ENCODE results near the gene FNDC3B.

Gene FNDC3B

GRCh38 chr3:172097585-172097984 lies 58.2 kb downstream of the FNDC3B start:
- H3K27ac ChIP-seq: no peak overlapping the region
- TF ChIP-seq ZFX (IDR thresholded peaks at IDR 0.05; ENCODE audit: borderline replicate concordance) (no peak), CTCF (IDR thresholded peaks at IDR 0.05) (no peak)

- TF ChIP-seq ZFX (IDR thresholded peaks at IDR 0.05; ENCODE audit: borderline replicate concordance) (no peak), CTCF (IDR thresholded peaks at IDR 0.05) (no peak)
- H3K27ac ChIP-seq: no peak overlapping the region
These were observed 59.5 kb downstream of the FNDC3B start for GRCh38 chr3:172098698-172099494.

- TF ChIP-seq ZFX (IDR thresholded peaks at IDR 0.05; ENCODE audit: borderline replicate concordance) (no peak), CTCF (IDR thresholded peaks at IDR 0.05) (no peak)
- no peak overlapping the region for H3K27ac ChIP-seq
These were observed 60.1 kb downstream of the FNDC3B start for GRCh38 chr3:172099495-172099808.

GRCh38 chr3:172100482-172100881 lies 61.1 kb downstream of the FNDC3B start:
- TF ChIP-seq ZFX (IDR thresholded peaks at IDR 0.05; ENCODE audit: borderline replicate concordance) (no peak), CTCF (IDR thresholded peaks at IDR 0.05) (no peak)
- H3K27ac ChIP-seq: no peak overlapping the region

GRCh38 chr3:172101107-172101506 lies 61.7 kb downstream of the FNDC3B start:
- H3K27ac ChIP-seq: no peak overlapping the region
- TF ChIP-seq CTCF (IDR thresholded peaks at IDR 0.05): no peak
- no peak for TF ChIP-seq ZFX (IDR thresholded peaks at IDR 0.05; ENCODE audit: borderline replicate concordance)

GRCh38 chr3:172102123-172102882 lies 62.9 kb downstream of the FNDC3B start:
- no peak for TF ChIP-seq ZFX (IDR thresholded peaks at IDR 0.05; ENCODE audit: borderline replicate concordance)
- TF ChIP-seq CTCF (IDR thresholded peaks at IDR 0.05): no peak
- no peak overlapping the region for H3K27ac ChIP-seq

- no peak for TF ChIP-seq CTCF (IDR thresholded peaks at IDR 0.05)
- TF ChIP-seq ZFX (IDR thresholded peaks at IDR 0.05; ENCODE audit: borderline replicate concordance): no peak
- no peak overlapping the region for H3K27ac ChIP-seq
These were observed 63.5 kb downstream of the FNDC3B start for GRCh38 chr3:172102883-172103310.
